ENCODE results near the gene MAP2K7. TPM values are rescaled to one million over a fixed set of nuclear protein-coding genes. Genes with fewer than 3 reads are reported as not detected.

Gene MAP2K7
- total RNA-seq, 3 donors from 2014 or later: 13.3 to 17.1 (median 13.8) TPM

DNA sequence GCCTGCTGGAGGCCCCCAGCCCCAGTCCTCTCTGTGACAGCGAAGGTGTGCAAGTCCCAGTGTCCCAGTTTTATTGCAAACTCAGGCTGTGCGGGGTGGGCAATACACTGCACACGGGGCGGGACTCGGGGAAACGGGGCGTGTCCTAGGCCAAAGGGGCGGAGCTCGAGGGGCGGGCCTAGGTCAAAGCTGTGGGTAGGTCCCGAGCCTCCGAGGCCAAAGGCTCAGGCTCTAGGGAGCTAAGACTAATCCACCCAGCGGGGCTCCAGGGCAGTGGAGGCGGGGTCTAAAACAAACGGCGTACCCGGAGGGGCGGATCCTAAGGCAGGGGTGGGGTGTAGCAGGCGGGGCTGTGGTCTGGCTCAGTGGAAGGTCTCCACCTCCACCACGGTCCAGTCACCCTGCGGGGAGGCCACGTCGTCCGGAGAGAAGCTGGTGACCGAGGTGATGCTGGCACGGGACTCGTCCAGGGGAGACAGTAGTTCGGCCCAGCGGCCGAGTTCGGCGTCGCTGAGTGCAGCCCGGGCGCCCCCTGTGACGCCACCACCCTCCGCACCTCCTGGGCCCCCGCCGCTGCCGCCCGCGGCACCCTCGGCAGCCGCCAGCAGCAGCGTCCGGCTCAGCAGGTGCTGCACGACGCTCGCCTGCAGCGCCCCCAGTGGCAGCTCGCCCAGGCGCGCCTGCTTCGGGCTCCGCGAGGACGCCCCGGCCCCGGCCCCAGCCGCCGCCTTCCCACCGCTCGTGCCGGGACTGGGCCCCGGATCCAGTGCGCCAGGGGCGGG lies 34.8 kb upstream of the MAP2K7 start:
- Histone ChIP-seq H3K9me3 (no peaks in the 10 kb centered on the region), H3K4me1 (peaks cover 0 to 4% of the 10 kb centered on the region in 2 donors), H3K36me3 (no peaks in the 10 kb centered on the region), H3K27me3 (peaks cover 3 to 18% of the 10 kb centered on the region in 2 donors), H3K4me3 (peak overlapping the region; percentile 21 to 75 (median 62)), H3K27ac (peak overlapping the region; percentile 78 to 83)
- intact Hi-C loops (cut with DNase I; ENCODE audit: low total_unique reads): no loop called here
- peak; percentile 68 to 79 for DNase-seq (ENCODE audit: low spot score in 2 of 2)
- no peak for TF ChIP-seq POLR2AphosphoS5 (IDR thresholded peaks at IDR 0.05)
- TF ChIP-seq, protein P1, sequence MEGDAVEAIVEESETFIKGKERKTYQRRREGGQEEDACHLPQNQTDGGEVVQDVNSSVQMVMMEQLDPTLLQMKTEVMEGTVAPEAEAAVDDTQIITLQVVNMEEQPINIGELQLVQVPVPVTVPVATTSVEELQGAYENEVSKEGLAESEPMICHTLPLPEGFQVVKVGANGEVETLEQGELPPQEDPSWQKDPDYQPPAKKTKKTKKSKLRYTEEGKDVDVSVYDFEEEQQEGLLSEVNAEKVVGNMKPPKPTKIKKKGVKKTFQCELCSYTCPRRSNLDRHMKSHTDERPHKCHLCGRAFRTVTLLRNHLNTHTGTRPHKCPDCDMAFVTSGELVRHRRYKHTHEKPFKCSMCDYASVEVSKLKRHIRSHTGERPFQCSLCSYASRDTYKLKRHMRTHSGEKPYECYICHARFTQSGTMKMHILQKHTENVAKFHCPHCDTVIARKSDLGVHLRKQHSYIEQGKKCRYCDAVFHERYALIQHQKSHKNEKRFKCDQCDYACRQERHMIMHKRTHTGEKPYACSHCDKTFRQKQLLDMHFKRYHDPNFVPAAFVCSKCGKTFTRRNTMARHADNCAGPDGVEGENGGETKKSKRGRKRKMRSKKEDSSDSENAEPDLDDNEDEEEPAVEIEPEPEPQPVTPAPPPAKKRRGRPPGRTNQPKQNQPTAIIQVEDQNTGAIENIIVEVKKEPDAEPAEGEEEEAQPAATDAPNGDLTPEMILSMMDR (IDR thresholded peaks at IDR 0.05): peak in 2 of 3 donors; percentile 21 to 79

DNA sequence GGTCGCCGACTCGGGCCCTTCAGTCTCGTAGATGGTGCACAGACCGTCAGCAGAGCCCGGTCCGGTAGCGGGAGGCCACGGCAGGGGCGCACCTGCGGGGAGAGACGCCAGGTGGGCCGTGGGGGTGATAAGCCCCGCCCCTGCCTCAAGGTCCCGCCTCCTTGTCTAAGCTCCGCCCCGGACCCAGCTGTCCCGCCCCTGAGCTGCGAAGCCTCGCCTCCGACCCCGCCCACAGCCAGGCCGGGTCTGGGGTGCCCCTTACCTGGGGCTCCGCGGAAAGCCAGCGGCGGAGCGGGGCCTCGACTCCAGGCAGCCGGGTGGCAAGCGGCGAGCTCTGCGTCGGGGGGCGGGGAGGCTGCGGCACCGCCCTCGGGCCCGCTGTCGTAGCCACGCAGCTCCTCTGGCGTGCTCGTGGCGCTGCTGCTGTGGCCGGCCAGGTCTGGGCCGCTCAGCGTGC lies 34.2 kb upstream of the MAP2K7 start:
- no peak for TF ChIP-seq POLR2A (IDR thresholded peaks at IDR 0.05)
- TF ChIP-seq, protein P1 (IDR thresholded peaks at IDR 0.05): no peak
- TF ChIP-seq POLR2AphosphoS5 (IDR thresholded peaks at IDR 0.05): no peak
- DNase-seq (ENCODE audit: low spot score in 2 of 2): peak; percentile 71 to 80
- H3K36me3 ChIP-seq: no peaks in the 10 kb centered on the region
- H3K9me3 ChIP-seq: no peaks in the 10 kb centered on the region
- peak overlapping the region; percentile 21 to 75 (median 62) for H3K4me3 ChIP-seq
- intact Hi-C loops (cut with DNase I; ENCODE audit: low total_unique reads): no loop called here
- peaks cover 0 to 8% of the 10 kb centered on the region in 2 donors for H3K4me1 ChIP-seq
- peaks cover 5 to 20% of the 10 kb centered on the region in 2 donors for H3K27me3 ChIP-seq
- H3K27ac ChIP-seq: peak overlapping the region; percentile 78 to 83

DNA sequence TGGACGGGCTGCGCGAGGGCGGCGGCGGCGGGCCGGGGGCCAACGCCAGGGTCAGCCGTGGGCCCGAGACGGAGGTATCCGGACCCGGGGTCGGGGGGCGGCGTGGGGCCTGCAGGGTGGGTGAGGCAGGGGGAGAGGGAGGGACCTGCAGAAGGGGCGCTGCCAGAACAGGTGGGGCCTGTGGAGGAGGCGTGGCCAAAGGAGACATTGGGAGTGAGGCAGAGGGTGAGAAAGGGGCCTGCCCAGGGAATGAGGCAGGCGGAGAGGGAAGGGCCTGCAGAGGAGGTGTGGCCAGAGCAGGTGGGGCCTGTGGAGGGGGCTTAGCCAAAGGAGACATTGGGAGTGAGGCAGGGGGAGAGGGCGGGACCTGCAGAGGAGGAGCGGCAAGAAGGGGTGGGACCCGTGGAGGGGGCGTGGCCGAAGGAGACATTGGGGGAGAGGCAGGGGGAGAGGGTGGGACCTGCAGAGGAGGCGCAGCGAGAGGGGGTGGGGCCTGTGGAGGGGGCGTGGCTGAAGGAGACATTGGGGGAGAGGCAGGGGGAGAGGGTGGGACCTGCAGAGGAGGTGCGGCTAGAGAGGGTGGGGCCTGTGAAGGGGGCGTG lies 33.7 kb upstream of the MAP2K7 start:
- peak in 1 of 2 donors; percentile 78 for DNase-seq (ENCODE audit: low spot score in 2 of 2)
- no peaks in the 10 kb centered on the region for H3K36me3 ChIP-seq
- intact Hi-C loops (cut with DNase I; ENCODE audit: low total_unique reads): no loop called here
- peak overlapping the region; percentile 78 to 83 for H3K27ac ChIP-seq
- H3K9me3 ChIP-seq: no peaks in the 10 kb centered on the region
- H3K4me1 ChIP-seq: peaks cover 0 to 8% of the 10 kb centered on the region in 2 donors
- peaks cover 5 to 20% of the 10 kb centered on the region in 2 donors for H3K27me3 ChIP-seq
- peak overlapping the region; percentile 21 to 75 (median 62) for H3K4me3 ChIP-seq
- TF ChIP-seq POLR2AphosphoS5 (IDR thresholded peaks at IDR 0.05): no peak
- TF ChIP-seq POLR2A (IDR thresholded peaks at IDR 0.05): no peak
- TF ChIP-seq, protein P1 (IDR thresholded peaks at IDR 0.05): no peak

DNA sequence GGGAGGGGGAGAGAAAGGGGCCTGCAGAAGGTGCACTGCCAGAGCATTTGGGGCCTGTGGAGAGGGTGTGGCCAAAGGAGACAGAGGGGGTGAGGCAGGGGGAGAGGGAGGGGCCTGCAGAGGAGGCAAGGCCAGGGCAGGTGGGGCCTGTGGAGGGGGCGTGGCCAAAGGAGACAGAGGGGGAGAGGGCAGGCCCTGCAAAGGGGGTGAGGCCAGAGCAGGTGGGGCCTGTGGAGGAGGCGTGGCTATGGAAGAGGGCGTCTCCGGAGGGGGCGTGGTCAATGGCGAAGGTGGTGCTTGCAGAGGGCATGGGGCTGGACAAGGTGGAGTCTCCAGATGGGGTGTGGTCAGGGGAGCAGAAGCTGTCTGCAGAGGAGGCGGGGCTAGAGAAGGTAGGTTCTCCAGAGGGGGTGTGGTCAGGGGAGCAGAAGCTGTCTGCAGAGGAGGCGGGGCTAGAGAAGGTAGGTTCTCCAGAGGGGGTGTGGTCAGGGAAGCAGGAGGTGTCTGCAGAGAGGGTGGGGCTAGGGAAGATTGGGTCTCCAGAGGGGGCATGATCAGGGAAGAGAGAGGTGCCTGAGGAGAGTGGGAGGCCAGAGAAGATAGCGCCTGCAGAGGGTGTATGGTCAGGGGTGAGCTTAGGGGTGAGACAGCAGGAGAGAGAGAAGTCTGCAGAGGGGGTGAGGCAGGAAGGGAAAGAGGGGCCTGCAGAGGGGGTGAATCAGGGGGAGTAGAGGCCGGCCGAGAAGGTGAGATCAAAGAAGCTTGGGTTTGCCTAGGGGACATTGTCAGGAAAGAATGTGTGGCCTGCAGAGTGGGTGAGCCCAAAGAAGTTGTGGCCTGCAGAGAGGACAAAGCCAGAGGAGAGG lies 32.9 kb upstream of the MAP2K7 start:
- TF ChIP-seq, protein P1 (IDR thresholded peaks at IDR 0.05): no peak
- TF ChIP-seq POLR2A (IDR thresholded peaks at IDR 0.05) (no peak), POLR2AphosphoS5 (IDR thresholded peaks at IDR 0.05) (no peak)
- H3K36me3 ChIP-seq: no peaks in the 10 kb centered on the region
- intact Hi-C loops (cut with DNase I; ENCODE audit: low total_unique reads): no loop called here
- H3K27me3 ChIP-seq: peaks cover 5 to 20% of the 10 kb centered on the region in 2 donors
- no peaks in the 10 kb centered on the region for H3K9me3 ChIP-seq
- peak in 1 of 2 donors; percentile 84 for DNase-seq (ENCODE audit: low spot score in 2 of 2)
- H3K4me1 ChIP-seq: peaks cover 0 to 8% of the 10 kb centered on the region in 2 donors
- H3K27ac ChIP-seq: no peak overlapping the region
- H3K4me3 ChIP-seq: peak overlapping the region in 2 of 3 donors; percentile 36 to 54
